ENCODE results near the gene MAGEC1.

Gene MAGEC1

GRCh38 chrX:141945426-141945825 is 41.7 kb downstream of the MAGEC1 start:
- Histone ChIP-seq H3K36me3 (ENCODE audit: insufficient read depth, low read length) (no peaks in the 10 kb centered on the region), H2AFZ (ENCODE audit: low read depth, low read length) (no peak overlapping the region), H3K4me1 (ENCODE audit: insufficient read depth, low read length) (no peaks in the 10 kb centered on the region), H3K27ac (ENCODE audit: low read length) (no peak overlapping the region), H3K9ac (ENCODE audit: low read depth, low read length) (no peak overlapping the region), H3K4me2 (ENCODE audit: insufficient read depth, low read length) (no peak overlapping the region), H4K20me1 (ENCODE audit: insufficient read depth, low read length) (no peaks in the 10 kb centered on the region), H3K79me2 (ENCODE audit: insufficient read depth, low read length) (no peaks in the 10 kb centered on the region), H3K9me3 (ENCODE audit: insufficient read depth, low read length, severe bottlenecking) (no peaks in the 10 kb centered on the region), H3K27me3 (ENCODE audit: insufficient read depth, low read length, poor library complexity) (no peaks in the 10 kb centered on the region), H3K4me3 (ENCODE audit: low read depth in 1 of 2, low read length in 2 of 2) (no peak overlapping the region)
- no peak for ATAC-seq (ENCODE audit: insufficient read depth, low read depth)
- no peak for DNase-seq
- TF ChIP-seq CTCF (IDR thresholded peaks at IDR 0.05; ENCODE audit: borderline replicate concordance, extremely low read depth, low read length, poor library complexity, severe bottlenecking) (no peak), EZH2 (IDR thresholded peaks at IDR 0.05; ENCODE audit: borderline replicate concordance, low read depth, low read length, severe bottlenecking) (no peak)

GRCh38 chrX:141947350-141947749 is 43.7 kb downstream of the MAGEC1 start:
- no peaks in the 10 kb centered on the region for H3K4me1 ChIP-seq (ENCODE audit: insufficient read depth, low read length)
- DNase-seq: no peak
- no peaks in the 10 kb centered on the region for H3K9me3 ChIP-seq (ENCODE audit: insufficient read depth, low read length, severe bottlenecking)
- H3K4me3 ChIP-seq (ENCODE audit: low read depth in 1 of 2, low read length in 2 of 2): no peak overlapping the region
- H3K27ac ChIP-seq (ENCODE audit: low read length): no peak overlapping the region
- H3K36me3 ChIP-seq (ENCODE audit: insufficient read depth, low read length): no peaks in the 10 kb centered on the region
- H2AFZ ChIP-seq (ENCODE audit: low read depth, low read length): no peak overlapping the region
- H3K9ac ChIP-seq (ENCODE audit: low read depth, low read length): no peak overlapping the region
- TF ChIP-seq CTCF (IDR thresholded peaks at IDR 0.05; ENCODE audit: borderline replicate concordance, extremely low read depth, low read length, poor library complexity, severe bottlenecking): no peak
- TF ChIP-seq EZH2 (IDR thresholded peaks at IDR 0.05; ENCODE audit: borderline replicate concordance, low read depth, low read length, severe bottlenecking): no peak
- no peak overlapping the region for H3K4me2 ChIP-seq (ENCODE audit: insufficient read depth, low read length)
- ATAC-seq (ENCODE audit: insufficient read depth, low read depth): no peak
- no peaks in the 10 kb centered on the region for H4K20me1 ChIP-seq (ENCODE audit: insufficient read depth, low read length)
- no peaks in the 10 kb centered on the region for H3K79me2 ChIP-seq (ENCODE audit: insufficient read depth, low read length)
- no peaks in the 10 kb centered on the region for H3K27me3 ChIP-seq (ENCODE audit: insufficient read depth, low read length, poor library complexity)

- ATAC-seq (ENCODE audit: insufficient read depth, low read depth) (no peak), DNase-seq (no peak)
- H4K20me1 ChIP-seq (ENCODE audit: insufficient read depth, low read length): no peaks in the 10 kb centered on the region
- H3K79me2 ChIP-seq (ENCODE audit: insufficient read depth, low read length): no peaks in the 10 kb centered on the region
- no peaks in the 10 kb centered on the region for H3K9me3 ChIP-seq (ENCODE audit: insufficient read depth, low read length, severe bottlenecking)
- H3K4me3 ChIP-seq (ENCODE audit: low read depth in 1 of 2, low read length in 2 of 2): no peak overlapping the region
- no peak for TF ChIP-seq CTCF (IDR thresholded peaks at IDR 0.05; ENCODE audit: borderline replicate concordance, extremely low read depth, low read length, poor library complexity, severe bottlenecking)
- no peak for TF ChIP-seq EZH2 (IDR thresholded peaks at IDR 0.05; ENCODE audit: borderline replicate concordance, low read depth, low read length, severe bottlenecking)
- no peaks in the 10 kb centered on the region for H3K4me1 ChIP-seq (ENCODE audit: insufficient read depth, low read length)
- H3K9ac ChIP-seq (ENCODE audit: low read depth, low read length): no peak overlapping the region
- H3K4me2 ChIP-seq (ENCODE audit: insufficient read depth, low read length): no peak overlapping the region
- H3K27ac ChIP-seq (ENCODE audit: low read length): no peak overlapping the region
- no peaks in the 10 kb centered on the region for H3K36me3 ChIP-seq (ENCODE audit: insufficient read depth, low read length)
- H3K27me3 ChIP-seq (ENCODE audit: insufficient read depth, low read length, poor library complexity): no peaks in the 10 kb centered on the region
- no peak overlapping the region for H2AFZ ChIP-seq (ENCODE audit: low read depth, low read length)
These were observed 48.9 kb downstream of the MAGEC1 start for GRCh38 chrX:141952603-141953002.

DNA sequence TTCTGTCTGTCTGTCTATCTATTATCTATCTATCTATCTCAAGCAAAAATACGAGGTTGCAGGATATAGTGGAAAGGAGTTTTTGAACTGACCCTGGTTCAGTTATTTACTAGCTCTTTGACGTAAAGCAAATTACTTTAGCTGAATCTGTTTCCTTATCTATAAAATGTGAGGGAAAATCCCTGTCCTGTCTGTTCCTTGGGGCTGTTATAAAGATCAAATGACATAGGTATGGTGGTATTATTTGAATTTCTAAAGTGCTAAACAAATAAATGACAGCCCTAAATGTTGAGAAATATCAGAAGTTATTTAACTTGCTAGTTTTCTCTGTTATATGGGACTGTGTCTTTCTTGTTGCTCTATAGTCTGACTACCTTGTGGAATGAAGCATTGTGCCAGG is 55.0 kb downstream of the MAGEC1 start:
- Histone ChIP-seq H3K4me2 (ENCODE audit: insufficient read depth, low read length) (no peak overlapping the region), H3K9me3 (ENCODE audit: insufficient read depth, low read length, severe bottlenecking) (no peaks in the 10 kb centered on the region), H4K20me1 (ENCODE audit: insufficient read depth, low read length) (no peaks in the 10 kb centered on the region), H2AFZ (ENCODE audit: low read depth, low read length) (no peak overlapping the region), H3K36me3 (ENCODE audit: insufficient read depth, low read length) (no peaks in the 10 kb centered on the region), H3K27ac (ENCODE audit: low read length) (no peak overlapping the region), H3K4me3 (ENCODE audit: low read depth in 1 of 2, low read length in 2 of 2) (no peak overlapping the region), H3K9ac (ENCODE audit: low read depth, low read length) (no peak overlapping the region), H3K79me2 (ENCODE audit: insufficient read depth, low read length) (no peaks in the 10 kb centered on the region), H3K27me3 (ENCODE audit: insufficient read depth, low read length, poor library complexity) (no peaks in the 10 kb centered on the region), H3K4me1 (ENCODE audit: insufficient read depth, low read length) (no peaks in the 10 kb centered on the region)
- ATAC-seq (ENCODE audit: insufficient read depth, low read depth) (no peak), DNase-seq (no peak)
- TF ChIP-seq EZH2 (IDR thresholded peaks at IDR 0.05; ENCODE audit: borderline replicate concordance, low read depth, low read length, severe bottlenecking) (no peak), CTCF (IDR thresholded peaks at IDR 0.05; ENCODE audit: borderline replicate concordance, extremely low read depth, low read length, poor library complexity, severe bottlenecking) (no peak)
